SK-N-SH (cell line): ENCODE data around the gene LILRA2. TPM values are rescaled to one million over a fixed set of nuclear protein-coding genes. Genes with fewer than 3 reads are reported as not detected.
"Not testable (repeated sequence)": the region's sequence is repeated elsewhere in the genome, so short reads cannot be mapped to it uniquely, and the experiment has no call there.

ENCODE experiments used
- CTCF ChIA-PET: fragments of 300-600, 350-600 bp; formaldehyde crosslinking; extraction: SDS; loops from one replicate; lab custom pipeline; 2021; lab: Yijun Ruan, JAX
- POLR2A ChIA-PET: fragments of 350-600 bp; sonication (Branson Sonifier 250); formaldehyde crosslinking; extraction: SDS; loops from one replicate; lab custom pipeline; 2020; ENCODE audit warnings: antibody characterized with exemption, inconsistent platforms; lab: Yijun Ruan, JAX
- DNase-seq: peaks from one replicate; pipeline ENCODE4 v3.0.0; 2012
- H2AFZ ChIP-seq: fragments of 200-600 bp; sonication (generic); 2 replicates; pipeline ENCODE4 v1.8.1; 2016; ENCODE audit warnings: antibody characterized with exemption, mild to moderate bottlenecking, low read depth
- H3F3A ChIP-seq: fragments of 200-600 bp; sonication (generic); replicated peaks from 2 replicates; pipeline ENCODE3; 2016; ENCODE audit warnings: antibody characterized with exemption, mild to moderate bottlenecking; ENCODE audit not compliant: insufficient read depth
- H3K27ac ChIP-seq, 2 experiments: fragments of 200-500 bp in 1 of 2; fragments of 200-600 bp in 1 of 2; sonication (Bioruptor generic) in 1 of 2; sonication (generic), shearing (Covaris generic) in 1 of 2; 2 replicates each; pipeline versions ENCODE4 v1.5.1 to v1.6.1; 2014 to 2016; ENCODE audit warnings: low read depth in 2 of 2, inconsistent platforms in 1 of 2, low read length in 1 of 2, mild to moderate bottlenecking in 1 of 2, mixed read lengths in 1 of 2
- H3K27me3 ChIP-seq: fragments of 200-600 bp; sonication (generic), shearing (Covaris generic); 2 replicates; pipeline ENCODE4 v1.6.1; 2016; ENCODE audit warnings: mixed run types; ENCODE audit not compliant: insufficient read depth
- H3K36me3 ChIP-seq, 2 experiments: fragments of 200-500 bp in 1 of 2; fragments of 200-600 bp in 1 of 2; sonication (Bioruptor generic) in 1 of 2; sonication (generic) in 1 of 2; replicated peaks in 1 of 2; 2 replicates each; pipeline versions ENCODE3 to v1.5.1; 2014 to 2016; ENCODE audit warnings: low read length in 1 of 2, mild to moderate bottlenecking in 1 of 2; ENCODE audit not compliant: insufficient read depth in 2 of 2, control insufficient read depth in 1 of 2
- H3K4me1 ChIP-seq, 2 experiments: fragments of 200-500 bp in 1 of 2; fragments of 200-600 bp in 1 of 2; sonication (Bioruptor generic) in 1 of 2; sonication (generic), shearing (Covaris generic) in 1 of 2; 2 replicates each; pipeline versions ENCODE4 v1.5.1 to v1.6.1; 2014 to 2016; ENCODE audit warnings: low read depth in 1 of 2, low read length in 1 of 2, mixed run types in 1 of 2; ENCODE audit not compliant: insufficient read depth in 2 of 2, control insufficient read depth in 1 of 2
- H3K4me2 ChIP-seq: fragments of 200-600 bp; sonication (generic), shearing (Covaris generic); 2 replicates; pipeline ENCODE4 v1.6.1; 2017; ENCODE audit warnings: mixed run types
- H3K4me3 ChIP-seq, 2 experiments: fragments of 200-500 bp in 1 of 2; fragments of 200-600 bp in 1 of 2; sonication (Bioruptor generic) in 1 of 2; sonication (generic), shearing (Covaris generic) in 1 of 2; 2 replicates each; pipeline versions ENCODE4 v1.5.1 to v1.8.1; 2014 to 2016; ENCODE audit warnings: low read depth in 2 of 2, inconsistent platforms in 1 of 2, low read length in 1 of 2, mild to moderate bottlenecking in 1 of 2, mixed read lengths in 1 of 2, moderate library complexity in 1 of 2
- H3K79me2 ChIP-seq: fragments of 200-600 bp; sonication (generic); 2 replicates; pipeline ENCODE4 v1.8.1; 2017; ENCODE audit warnings: mild to moderate bottlenecking; ENCODE audit not compliant: insufficient read depth
- H3K9ac ChIP-seq: fragments of 200-600 bp; sonication (generic); 2 replicates; pipeline ENCODE4 v1.6.1; 2017; ENCODE audit warnings: mixed run types
- H3K9me2 ChIP-seq: fragments of 200-600 bp; sonication (generic); 2 replicates; pipeline ENCODE4 v1.6.1; 2017; ENCODE audit warnings: mixed run types
- H3K9me3 ChIP-seq: fragments of 200-600 bp; sonication (generic); 2 replicates; pipeline ENCODE4 v1.6.1; 2017; ENCODE audit warnings: mixed run types, mild to moderate bottlenecking, moderate library complexity
- H4K20me1 ChIP-seq: fragments of 200-600 bp; sonication (generic); 2 replicates; pipeline ENCODE4 v1.6.1; 2017; ENCODE audit warnings: mild to moderate bottlenecking, mixed run types; ENCODE audit not compliant: insufficient read depth
- CTCF ChIP-seq: fragments of 200-600 bp; sonication (generic); IDR thresholded peaks from 2 replicates; pipeline ENCODE4 v1.6.1; 2017; ENCODE audit warnings: antibody characterized with exemption, mild to moderate bottlenecking, moderate library complexity
- EP300 ChIP-seq, 2 experiments: IDR thresholded peaks; 2 replicates each; pipeline versions ENCODE4 v1.4.0 to v1.6.1; 2012; ENCODE audit warnings: borderline replicate concordance in 1 of 2, low read depth in 1 of 2, low read length in 1 of 2
- FOSL2 ChIP-seq: IDR thresholded peaks from 2 replicates; pipeline ENCODE4 v1.4.0; 2012; ENCODE audit warnings: low read depth, mild to moderate bottlenecking, moderate library complexity, borderline replicate concordance
- FOXJ3 ChIP-seq: sonication (generic); formaldehyde crosslinking; IDR thresholded peaks from 2 replicates; pipeline ENCODE4 v1.5.1; 2020; ENCODE audit warnings: mild to moderate bottlenecking, missing genetic modification reagents
- FOXM1 ChIP-seq: IDR thresholded peaks from 2 replicates; pipeline ENCODE4 v1.4.0; 2012; ENCODE audit warnings: low read depth, mild to moderate bottlenecking
- GATA2 ChIP-seq: sonication (generic); formaldehyde crosslinking; IDR thresholded peaks from 2 replicates; pipeline ENCODE4 v1.5.0; 2020; ENCODE audit warnings: mild to moderate bottlenecking, missing genetic modification reagents
- MEF2A ChIP-seq: IDR thresholded peaks from 2 replicates; pipeline ENCODE4 v1.4.0; 2012; ENCODE audit warnings: low read depth, borderline replicate concordance
- MXI1 ChIP-seq: IDR thresholded peaks from 2 replicates; pipeline ENCODE4 v1.6.1; 2012; ENCODE audit warnings: mild to moderate bottlenecking, low read depth, low read length, improper control_type of control experiment
- NFIC ChIP-seq: IDR thresholded peaks from 2 replicates; pipeline ENCODE4 v1.4.0; 2012; ENCODE audit warnings: borderline replicate concordance
- NRF1 ChIP-seq: IDR thresholded peaks from 2 replicates; pipeline ENCODE4 v1.6.1; 2012; ENCODE audit warnings: low read depth, mild to moderate bottlenecking, low read length
- RFX5 ChIP-seq: IDR thresholded peaks from 2 replicates; pipeline ENCODE4 v1.6.1; 2012; ENCODE audit warnings: mild to moderate bottlenecking, improper control_type of control experiment, low read length
- RXRA ChIP-seq: IDR thresholded peaks from 2 replicates; pipeline ENCODE4 v1.4.0; 2012; ENCODE audit warnings: low read depth, mild to moderate bottlenecking, borderline replicate concordance
- SMC3 ChIP-seq: IDR thresholded peaks from 2 replicates; pipeline ENCODE4 v1.6.1; 2012; ENCODE audit warnings: low read depth, low read length, improper control_type of control experiment
- USF1 ChIP-seq: IDR thresholded peaks from 2 replicates; pipeline ENCODE4 v1.4.0; 2012; ENCODE audit warnings: low read depth, borderline replicate concordance
- YY1 ChIP-seq: IDR thresholded peaks from 2 replicates; pipeline ENCODE4 v1.4.0; 2012; ENCODE audit warnings: low read depth, mild to moderate bottlenecking
- WGBS: methylation state at CpG from one replicate; pipeline ENCODE4 v1.1.6; 2017; ENCODE audit warnings: low lambda C conversion rate; 5-methylcytosine and 5-hydroxymethylcytosine counted together
- polyA plus RNA-seq, 3 experiments: library from polyadenylated mRNA; depleted of rRNA; stranded (reverse); fragments of >200 nt; gene quantifications; 2 replicates each; pipeline ENCODE4 v1.2.3, GENCODE V29; 2012

The LILRA2 gene
- polyA plus RNA-seq, 1 of the 3 experiments (the other 2 are of a cell fraction): not detected

GRCh38 chr19:54577334-54577733 lies 3.7 kb downstream of the LILRA2 start (continued):
- no peak for TF ChIP-seq CTCF
- TF ChIP-seq MEF2A: no peak
- TF ChIP-seq YY1: no peak
- TF ChIP-seq FOXM1: no peak
- no peak for TF ChIP-seq MXI1
- TF ChIP-seq NFIC: no peak
- TF ChIP-seq, all 33 proteins: peak for 0

GRCh38 chr19:54578268-54578667 lies 4.7 kb downstream of the LILRA2 start:
- H3F3A ChIP-seq, H4K20me1 ChIP-seq, H3K27ac ChIP-seq, POLR2A ChIA-PET, H3K4me2 ChIP-seq, H3K9ac ChIP-seq, DNase-seq, H2AFZ ChIP-seq, H3K9me2 ChIP-seq, H3K4me1 ChIP-seq, H3K36me3 ChIP-seq, CTCF ChIA-PET, H3K79me2 ChIP-seq, H3K4me3 ChIP-seq, H3K9me3 ChIP-seq: not testable (repeated sequence)
- H3K27me3 ChIP-seq: peaks cover 16% of the 10 kb centered on the region
- 10% methylated on average over 5 of the region's 5 CpGs for WGBS

- no peaks in the 10 kb centered on the region for H3K79me2 ChIP-seq
- no peaks in the 10 kb centered on the region for H3K9me2 ChIP-seq
- H3K4me1 ChIP-seq: no peaks in the 10 kb centered on the region
- POLR2A ChIA-PET: no interaction called here
- H3K9ac ChIP-seq: no peak overlapping the region
- 0% methylated on average over 4 of the region's 5 CpGs for WGBS
- peaks cover 16% of the 10 kb centered on the region; the same call in 1 of the 2 replicates for H3K27me3 ChIP-seq
- H3K4me3 ChIP-seq: no peak overlapping the region
- TF ChIP-seq FOXJ3 (no peak), NFIC (no peak), NRF1 (no peak), SMC3 (no peak), USF1 (no peak), RXRA (no peak), FOSL2 (no peak), GATA2 (CRISPR knock-in tag) (no peak), RFX5 (no peak), EP300 (IDR thresholded peaks at IDR 0.05; ENCODE audit: borderline replicate concordance in 1 of 2, low read depth in 1 of 2, low read length in 1 of 2) (no peak)
- H3K9me3 ChIP-seq: no peaks in the 10 kb centered on the region
- H4K20me1 ChIP-seq: no peaks in the 10 kb centered on the region
- no peak overlapping the region for H2AFZ ChIP-seq
- no peaks in the 10 kb centered on the region for H3F3A ChIP-seq
- CTCF ChIA-PET: no interaction called here
- no peaks in the 10 kb centered on the region for H3K36me3 ChIP-seq
- no peak for DNase-seq
- no peak overlapping the region for H3K4me2 ChIP-seq
- H3K27ac ChIP-seq: no peak overlapping the region
Observed at GRCh38 chr19:54586397-54586796, 12.8 kb downstream of the LILRA2 start.
